GM13977 (cell line): ENCODE data around the gene SRSF2.
"Not testable (repeated sequence)": the region's sequence is repeated elsewhere in the genome, so short reads cannot be mapped to it uniquely, and the experiment has no call there.

Experiments used
- DNase-seq: peaks from one replicate; pipeline ENCODE4 v3.0.0; 2012; ENCODE audit warnings: low spot score
- in situ Hi-C: fragments of 300-500 bp; cut with MboI; formaldehyde crosslinking; loops from one replicate; pipeline ENCODE4 v1.12.0; 2022; ENCODE audit warnings: low sequenced_read_pairs, low pct_unique_long_range_greater_than_20kb, mixed read lengths, inconsistent platforms; ENCODE audit not compliant: unreplicated experiment
- TF ChIP-seq, protein P1 (sequence below): IDR thresholded peaks from 2 replicates; pipeline ENCODE4 v1.5.1; 2012; ENCODE audit warnings: mild to moderate bottlenecking, control low read depth; ENCODE audit not compliant: insufficient read depth; ENCODE audit errors: extremely low read depth, missing control alignments

The SRSF2 gene

DNA sequence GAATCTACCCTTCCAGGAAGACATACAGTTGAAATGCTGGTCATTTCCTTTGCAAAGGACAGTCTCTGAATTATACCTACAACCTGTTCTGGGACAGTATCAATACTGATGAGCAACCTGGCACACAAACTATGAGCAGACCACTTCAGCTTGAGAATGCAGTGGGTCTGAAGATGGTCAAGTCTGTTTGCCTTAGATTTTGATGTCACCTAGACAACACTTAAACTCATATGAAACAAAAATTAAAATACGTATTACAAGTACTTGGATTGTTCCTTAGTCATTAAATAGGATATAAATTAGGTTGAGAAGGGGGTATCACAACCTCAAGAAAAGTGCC is 3.5 kb downstream of the SRSF2 start:
- in situ Hi-C loops: no loop called here
- no peak for DNase-seq
- TF ChIP-seq, protein P1, sequence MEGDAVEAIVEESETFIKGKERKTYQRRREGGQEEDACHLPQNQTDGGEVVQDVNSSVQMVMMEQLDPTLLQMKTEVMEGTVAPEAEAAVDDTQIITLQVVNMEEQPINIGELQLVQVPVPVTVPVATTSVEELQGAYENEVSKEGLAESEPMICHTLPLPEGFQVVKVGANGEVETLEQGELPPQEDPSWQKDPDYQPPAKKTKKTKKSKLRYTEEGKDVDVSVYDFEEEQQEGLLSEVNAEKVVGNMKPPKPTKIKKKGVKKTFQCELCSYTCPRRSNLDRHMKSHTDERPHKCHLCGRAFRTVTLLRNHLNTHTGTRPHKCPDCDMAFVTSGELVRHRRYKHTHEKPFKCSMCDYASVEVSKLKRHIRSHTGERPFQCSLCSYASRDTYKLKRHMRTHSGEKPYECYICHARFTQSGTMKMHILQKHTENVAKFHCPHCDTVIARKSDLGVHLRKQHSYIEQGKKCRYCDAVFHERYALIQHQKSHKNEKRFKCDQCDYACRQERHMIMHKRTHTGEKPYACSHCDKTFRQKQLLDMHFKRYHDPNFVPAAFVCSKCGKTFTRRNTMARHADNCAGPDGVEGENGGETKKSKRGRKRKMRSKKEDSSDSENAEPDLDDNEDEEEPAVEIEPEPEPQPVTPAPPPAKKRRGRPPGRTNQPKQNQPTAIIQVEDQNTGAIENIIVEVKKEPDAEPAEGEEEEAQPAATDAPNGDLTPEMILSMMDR: no peak

GRCh38 chr17:76732734-76733617 is 4.2 kb downstream of the SRSF2 start:
- in situ Hi-C loops: no loop called here
- TF ChIP-seq, protein P1: no peak
- no peak for DNase-seq

DNA sequence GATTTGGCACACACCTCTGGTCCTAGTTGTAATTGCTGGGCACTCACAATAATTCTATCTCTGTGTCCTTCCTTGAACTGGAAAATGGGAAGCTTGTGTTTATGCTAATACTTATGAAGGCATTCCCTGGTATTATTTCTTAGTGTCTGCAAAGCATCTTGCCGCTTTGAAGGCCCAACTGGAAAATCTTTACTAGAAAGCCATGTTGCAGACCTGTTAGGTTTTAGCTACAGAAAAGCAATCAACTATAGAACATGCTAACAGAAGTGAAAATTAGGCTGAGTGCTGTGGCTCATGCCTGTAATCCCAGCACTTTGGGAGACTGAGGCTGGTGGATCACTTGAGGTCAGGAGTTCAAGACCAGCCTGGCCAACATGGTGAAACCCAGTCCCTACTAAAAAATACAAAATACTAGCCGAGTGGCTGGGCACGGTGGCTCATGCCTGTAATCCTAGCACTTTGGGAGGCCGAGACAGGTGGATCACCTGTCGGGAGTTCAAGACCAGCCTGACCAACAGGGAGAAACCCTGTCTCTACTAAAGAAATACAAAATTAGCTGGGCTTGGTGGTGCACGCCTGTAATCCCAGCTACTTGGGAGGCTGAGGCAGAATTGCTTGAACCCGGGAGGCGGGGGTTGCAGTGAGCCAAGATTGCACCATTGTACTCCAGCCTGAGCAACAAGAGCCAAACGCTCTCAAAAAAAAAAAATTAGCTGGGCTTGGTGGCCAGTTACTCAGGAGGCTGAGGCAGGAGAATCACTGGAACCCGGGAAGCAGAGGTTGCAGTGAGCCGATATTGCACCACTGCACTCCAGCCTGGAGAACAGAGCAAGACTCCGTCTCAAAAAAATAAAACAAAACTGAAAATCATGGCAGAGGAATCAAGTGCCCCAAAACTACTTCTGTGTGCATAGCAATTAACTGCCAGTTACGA is 5.1 kb downstream of the SRSF2 start:
- in situ Hi-C loops, DNase-seq: not testable (repeated sequence)

DNA sequence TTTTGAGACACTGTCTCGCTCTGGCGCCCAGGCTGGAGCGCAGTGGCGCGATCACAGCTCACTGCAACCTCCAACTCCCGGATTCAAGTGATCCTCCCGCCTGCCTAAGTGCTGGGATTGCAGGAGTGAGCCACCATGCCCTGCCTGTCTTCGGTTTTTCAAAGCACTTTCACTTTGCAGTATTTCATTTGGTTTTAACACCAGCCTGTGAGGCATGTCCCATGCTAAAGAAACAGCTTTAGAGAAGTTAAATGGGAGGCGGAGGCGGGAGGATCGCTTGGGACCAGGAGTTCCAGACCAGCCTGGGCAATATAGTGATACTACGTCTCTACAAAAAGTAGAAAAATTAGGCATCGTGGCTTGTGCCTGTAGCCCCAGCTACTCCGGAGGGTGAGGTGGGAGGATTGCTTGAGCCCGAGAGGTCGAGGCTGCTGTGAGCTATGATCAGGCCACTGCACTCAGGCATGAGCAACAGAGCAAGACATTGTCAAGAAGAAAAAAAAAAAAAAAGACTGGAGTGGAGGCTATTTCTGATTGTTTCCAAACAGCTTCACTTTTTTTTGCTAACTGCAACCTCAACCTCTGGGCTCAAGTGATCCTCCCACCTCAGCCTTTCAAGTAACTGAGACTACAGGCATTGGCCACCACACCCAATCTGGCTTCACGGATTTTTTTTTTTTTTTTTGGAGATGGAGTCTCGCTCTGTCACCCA is 9.2 kb downstream of the SRSF2 start:
- in situ Hi-C loops: no loop called here
- TF ChIP-seq, protein P1: no peak
- no peak for DNase-seq

GRCh38 chr17:76726776-76727718 is 10.1 kb downstream of the SRSF2 start, which contains the start of gene METTL23:
Gene METTL23 (plus strand): TSS chr17:76726839. CDS start chr17:76729711, 2,872 bp downstream.
- DNase-seq: peak; percentile 81
- in situ Hi-C loops: no loop called here
- TF ChIP-seq, protein P1: peak; percentile 81

- TF ChIP-seq, protein P1: no peak
- in situ Hi-C loops: no loop called here
- DNase-seq: peak; percentile 96
Observed at GRCh38 chr17:76726231-76726775, 10.8 kb downstream of the SRSF2 start, which contains the start of gene JMJD6. Gene JMJD6 (minus strand): TSS chr17:76726606. CDS start chr17:76726475, 131 bp downstream.
